Stimulated activated CD8-positive, alpha-beta memory T cell treated with anti-CD3 and anti-CD28 coated beads, Interleukin-12 subunit alpha, Interleukin-12 subunit beta, amount 100 ng/mL, for 24 hours (primary cell): ENCODE data around the gene HNRNPDL.
A peak's percentile ranks its signal among the peaks of the same experiment; 100 is the strongest.
"Not testable (repeated sequence)": the region's sequence is repeated elsewhere in the genome, so short reads cannot be mapped to it uniquely, and the experiment has no call there.

Source experiments
- DNase-seq: peaks from one replicate; pipeline ENCODE4 v3.0.0-alpha.2; 2020; ENCODE audit errors: extremely low read depth

HNRNPDL gene

DNA sequence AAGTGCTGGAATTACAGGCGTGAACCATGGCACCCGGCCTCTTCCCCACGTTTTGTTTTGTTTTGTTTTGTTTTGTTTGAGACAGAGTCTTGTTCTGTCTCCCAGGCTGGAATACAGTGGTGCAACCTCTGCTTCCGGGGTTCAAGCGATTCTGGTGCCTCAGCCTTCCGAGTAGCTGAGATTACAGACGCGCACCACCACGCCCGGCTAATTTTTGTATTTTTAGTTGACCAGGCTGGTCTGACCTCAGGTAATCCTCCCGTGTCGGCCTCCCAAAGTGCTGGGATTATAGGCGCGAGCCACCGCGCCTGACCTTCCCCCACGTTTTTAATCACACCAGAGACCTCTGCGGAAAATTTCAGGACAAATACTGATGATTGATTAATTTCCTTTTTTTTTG, 2.3 kb upstream of the HNRNPDL start:
- no peak for DNase-seq

DNA sequence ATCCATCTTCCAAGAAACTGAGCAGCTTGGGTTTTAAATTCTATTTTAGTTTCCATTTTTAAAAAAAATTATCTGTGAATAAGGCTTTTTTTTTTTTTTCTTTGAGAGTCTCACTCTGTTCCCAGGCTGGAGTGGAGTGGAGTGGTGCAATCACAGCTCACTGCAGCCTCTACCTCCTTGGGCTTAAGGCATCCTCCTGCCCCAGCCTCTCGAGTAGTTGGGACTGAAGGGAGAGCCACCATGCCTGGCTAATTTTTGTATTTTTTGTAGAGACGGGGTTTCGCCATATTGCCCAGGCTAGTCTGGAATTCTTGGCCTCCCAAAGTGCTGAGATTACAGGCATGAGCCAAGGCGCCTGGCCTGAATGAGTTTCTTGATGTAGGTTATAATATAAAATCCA, 1.6 kb upstream of the HNRNPDL start:
- DNase-seq = no peak

GRCh38 chr4:82430964-82431745, 893 bp upstream of the HNRNPDL start:
- no peak for DNase-seq

GRCh38 chr4:82429728-82430192, 502 bp downstream of the HNRNPDL start:
- no peak for DNase-seq

DNA sequence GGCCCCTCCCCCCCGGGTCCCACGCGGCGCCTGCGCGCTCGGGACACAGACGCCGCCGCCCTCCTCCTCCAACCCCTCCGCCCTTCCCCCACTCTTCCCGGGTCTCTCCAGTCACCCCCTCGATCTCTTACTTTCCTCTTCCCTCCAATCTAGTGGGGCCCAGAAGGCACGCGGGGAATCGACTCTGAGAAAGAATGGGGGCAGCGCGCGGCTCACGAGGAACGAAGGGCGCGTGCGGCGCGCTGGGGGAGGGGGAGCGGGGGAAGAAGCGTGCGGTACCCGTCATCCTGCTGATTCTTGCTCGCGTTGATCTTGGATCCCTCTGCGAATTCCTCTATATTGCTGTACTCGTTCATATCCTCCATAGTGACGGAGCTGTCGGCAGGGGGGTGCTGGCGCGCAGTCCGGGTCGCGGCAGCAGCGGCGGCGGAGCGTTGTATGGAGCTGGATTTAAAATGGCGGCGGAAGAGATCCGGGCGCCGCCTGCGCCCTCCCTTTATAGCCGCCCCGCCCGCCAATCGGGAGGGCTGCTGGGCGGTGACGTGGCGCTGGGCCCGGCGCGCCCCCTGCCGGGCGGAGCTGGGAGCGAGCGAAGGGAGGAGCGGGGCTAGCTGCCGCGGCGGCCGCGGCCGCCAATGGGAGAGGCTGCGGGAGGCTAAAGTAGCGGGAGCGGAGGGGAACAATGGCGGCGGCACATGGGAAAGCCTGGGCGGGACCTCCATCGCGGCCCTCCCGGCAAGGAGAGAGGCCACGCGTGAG, 1.1 kb downstream of the HNRNPDL start:
- DNase-seq = peak; percentile 85

GRCh38 chr4:82428526-82428968, 1.7 kb downstream of the HNRNPDL start:
- no peak for DNase-seq

DNA sequence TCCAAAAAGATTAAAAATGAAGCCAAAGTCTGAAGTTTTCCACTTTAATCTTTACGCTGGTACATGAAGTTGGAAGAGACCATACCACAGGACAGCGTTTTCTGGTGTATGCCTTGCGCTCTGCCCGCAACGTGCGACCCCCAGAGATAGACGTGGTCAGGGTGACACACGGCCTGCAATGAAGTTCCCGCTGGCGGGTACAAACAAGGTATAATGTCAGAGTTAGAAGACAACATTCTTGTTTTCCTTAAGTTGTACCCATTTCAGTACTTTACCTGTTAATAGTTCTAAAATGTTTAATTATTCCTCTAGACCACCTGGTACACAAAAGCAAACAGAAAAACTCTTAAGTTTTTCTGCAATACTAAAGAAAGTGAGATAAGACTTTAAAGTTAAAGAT, 4.8 kb downstream of the HNRNPDL start:
- DNase-seq = no peak

DNA sequence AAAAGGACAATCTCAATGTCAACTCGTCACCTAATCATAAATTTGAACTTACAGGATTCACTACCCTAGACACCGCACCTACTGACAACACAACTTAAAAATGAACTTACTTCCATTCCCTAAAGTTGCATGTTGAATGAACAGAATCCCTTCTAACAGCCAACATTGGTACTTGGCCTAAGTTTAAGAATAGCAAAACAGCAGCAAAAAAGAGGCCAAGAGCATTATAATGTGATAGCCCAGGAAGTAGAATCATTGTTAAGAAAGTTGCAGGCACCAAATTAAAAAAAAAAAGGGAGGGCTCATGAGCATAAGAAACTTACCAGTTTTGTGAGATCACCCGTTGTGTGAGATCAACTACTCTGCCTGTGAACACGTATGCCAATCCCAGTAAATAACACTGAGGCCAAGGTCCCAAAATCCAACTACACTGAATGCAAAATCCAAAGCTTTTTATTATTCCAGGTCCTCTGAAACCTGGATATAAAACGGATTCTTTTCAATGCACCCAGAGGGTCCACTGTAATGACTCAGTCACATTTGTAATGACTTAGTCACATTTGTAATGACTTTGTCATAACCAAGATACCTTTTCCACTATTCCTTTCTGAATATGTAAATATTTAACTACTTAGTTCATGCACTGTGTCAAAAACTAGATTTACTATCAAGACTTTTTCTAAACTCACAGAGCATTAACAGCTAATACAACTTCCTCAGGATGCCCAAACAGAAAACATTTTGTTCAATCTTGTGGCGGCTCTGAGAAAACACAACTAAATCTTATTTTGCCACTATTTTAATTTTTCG, 6.8 kb downstream of the HNRNPDL start:
- DNase-seq = no peak

DNA sequence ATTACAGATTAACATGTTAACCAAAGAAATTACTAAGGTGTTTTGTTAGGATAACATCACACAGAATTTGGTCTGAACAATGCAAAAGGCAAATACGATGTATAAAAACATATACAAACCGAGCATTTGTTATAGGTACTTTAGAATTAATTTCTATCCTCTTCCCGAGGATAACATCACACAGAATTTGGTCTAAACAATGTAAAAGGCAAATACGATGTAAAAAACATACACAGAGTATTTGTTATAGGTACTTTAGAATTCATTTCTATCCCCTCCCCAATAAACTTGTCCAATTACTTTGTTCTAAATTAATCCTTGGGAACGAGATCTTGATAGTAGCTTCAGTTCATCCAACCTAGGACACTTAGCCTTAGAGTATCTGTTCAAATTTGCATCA, 7.6 kb downstream of the HNRNPDL start:
- no peak for DNase-seq

- DNase-seq = no peak
These were observed 8.3 kb downstream of the HNRNPDL start for GRCh38 chr4:82421796-82422560.

DNA sequence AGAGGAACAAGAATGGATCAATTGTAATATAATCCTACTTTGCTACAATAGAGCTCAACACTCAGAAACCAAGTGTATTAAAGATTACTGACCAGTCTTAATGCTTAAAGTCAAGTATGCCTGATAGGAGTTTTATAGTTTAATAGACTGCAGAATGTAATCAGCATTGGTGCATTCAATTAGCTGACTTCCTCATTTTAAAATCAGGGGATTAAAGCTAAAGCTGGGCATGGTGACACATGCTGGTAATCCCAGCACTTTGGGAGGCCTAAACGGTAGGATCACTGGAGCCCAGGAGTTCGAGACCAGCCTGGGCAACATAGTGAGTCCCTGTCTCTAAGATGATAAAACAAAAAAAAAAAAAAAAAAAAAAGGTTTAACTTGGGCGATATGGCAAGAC, 10.8 kb downstream of the HNRNPDL start:
- DNase-seq = no peak

DNA sequence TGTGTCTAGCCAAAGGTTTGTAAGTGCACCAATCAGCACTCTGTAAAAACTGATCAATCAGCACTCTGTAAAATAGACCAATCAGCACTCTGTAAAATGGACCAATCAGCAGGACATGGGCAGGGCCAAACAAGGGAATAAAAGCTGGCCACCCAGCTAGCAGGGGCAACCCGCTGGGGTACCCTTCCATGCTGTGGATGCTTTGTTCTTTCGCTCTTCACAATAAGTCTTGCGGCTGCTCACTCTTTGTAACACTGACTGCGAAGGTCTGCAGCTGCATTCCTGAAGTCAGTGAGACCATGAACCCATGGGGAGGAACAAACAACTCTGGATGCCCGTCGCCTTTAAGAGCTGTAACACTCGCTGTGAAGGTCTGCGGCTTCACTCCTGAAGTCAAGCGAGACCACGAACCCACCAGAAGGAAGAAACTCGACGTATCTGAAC, 14.3 kb downstream of the HNRNPDL start:
- DNase-seq = no peak

DNA sequence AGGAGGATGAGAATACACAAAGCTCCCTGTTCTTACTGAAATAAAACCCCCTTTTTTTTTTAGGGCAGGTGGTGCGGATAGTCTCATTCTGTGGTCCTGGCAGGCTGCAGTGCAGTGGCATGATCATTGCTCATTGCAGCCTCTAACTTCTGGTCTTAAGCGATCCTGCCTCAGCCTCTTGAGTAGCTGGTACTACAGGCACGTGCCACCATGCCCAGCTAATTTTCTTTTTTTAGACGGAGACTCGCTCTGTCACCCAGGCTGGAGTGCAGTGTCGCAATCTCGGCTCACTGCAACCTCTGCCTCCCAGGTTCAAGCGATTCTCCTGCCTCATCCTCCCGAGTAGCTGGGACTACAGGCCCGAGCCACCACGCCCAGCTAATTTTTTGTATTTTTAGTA, 15.2 kb downstream of the HNRNPDL start:
- not testable (repeated sequence) for DNase-seq

DNA sequence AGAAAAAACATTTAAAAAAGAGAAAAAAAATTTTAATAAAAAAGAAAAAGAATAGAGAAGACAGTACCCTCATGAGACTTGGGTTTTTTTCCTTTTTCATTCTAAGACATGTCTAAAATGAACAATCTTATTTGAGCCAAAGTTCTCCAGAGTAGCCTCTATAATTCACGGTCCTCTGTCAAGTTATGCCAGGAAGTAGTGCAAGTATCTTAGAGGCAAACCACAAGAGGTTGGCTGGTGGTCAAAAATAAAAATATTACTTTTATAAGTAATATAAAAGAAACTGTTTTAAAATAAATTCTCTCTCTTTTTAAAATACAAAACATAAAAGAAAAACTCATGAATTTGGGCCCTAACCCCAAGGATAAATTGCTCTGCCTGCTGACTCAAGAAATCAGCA, 26.5 kb downstream of the HNRNPDL start:
- no peak for DNase-seq

DNA sequence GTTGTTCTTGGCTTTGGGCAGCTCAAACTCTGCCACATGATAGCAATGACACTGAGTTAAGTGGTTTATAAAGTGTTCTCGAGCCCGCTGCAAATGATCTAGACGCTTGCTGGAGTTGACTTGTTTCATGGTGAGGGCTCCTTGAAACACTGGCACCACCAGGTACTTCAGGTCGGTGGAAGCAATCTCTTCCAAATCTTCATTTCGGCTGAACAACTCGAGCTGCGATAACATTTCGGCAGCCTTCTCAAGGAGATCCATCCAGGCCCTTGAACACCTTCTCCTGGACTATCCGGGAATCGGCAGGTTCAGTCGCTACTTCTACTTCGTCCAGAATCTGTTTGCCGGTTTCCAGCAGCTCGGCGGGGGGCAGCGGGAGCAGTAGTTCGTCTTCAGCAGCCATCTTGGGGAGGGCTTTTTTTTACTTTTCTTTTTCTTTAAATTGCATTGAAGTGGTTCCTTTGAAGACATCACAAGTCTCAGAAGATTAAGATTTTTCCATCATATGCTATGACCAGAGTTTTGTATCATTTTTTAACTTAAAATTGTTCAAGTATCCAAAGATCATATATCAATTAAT, 28.0 kb downstream of the HNRNPDL start:
- DNase-seq = no peak

GRCh38 chr4:82401600-82401999, 28.7 kb downstream of the HNRNPDL start:
- DNase-seq = no peak

- no peak for DNase-seq
These were observed 32.0 kb downstream of the HNRNPDL start for GRCh38 chr4:82398263-82398662.

DNA sequence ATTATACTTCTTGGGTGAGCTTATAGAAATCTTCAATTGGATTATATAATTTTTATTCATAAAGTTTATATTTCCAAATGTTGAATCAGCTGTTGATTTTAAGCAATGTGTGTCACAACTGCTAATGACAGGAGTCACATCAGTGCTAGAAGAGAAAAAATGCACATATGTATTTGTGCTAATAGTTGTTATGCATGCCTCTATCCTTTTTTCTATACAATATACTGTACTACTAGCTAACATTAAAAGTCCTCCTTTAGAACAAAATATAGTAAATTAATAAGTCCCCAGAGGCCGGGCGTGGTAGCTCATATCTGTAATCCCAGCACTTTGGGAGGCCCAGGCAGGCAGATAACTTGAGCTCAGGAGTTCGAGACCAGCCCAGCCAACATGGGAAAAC, 32.7 kb downstream of the HNRNPDL start:
- DNase-seq = no peak

DNA sequence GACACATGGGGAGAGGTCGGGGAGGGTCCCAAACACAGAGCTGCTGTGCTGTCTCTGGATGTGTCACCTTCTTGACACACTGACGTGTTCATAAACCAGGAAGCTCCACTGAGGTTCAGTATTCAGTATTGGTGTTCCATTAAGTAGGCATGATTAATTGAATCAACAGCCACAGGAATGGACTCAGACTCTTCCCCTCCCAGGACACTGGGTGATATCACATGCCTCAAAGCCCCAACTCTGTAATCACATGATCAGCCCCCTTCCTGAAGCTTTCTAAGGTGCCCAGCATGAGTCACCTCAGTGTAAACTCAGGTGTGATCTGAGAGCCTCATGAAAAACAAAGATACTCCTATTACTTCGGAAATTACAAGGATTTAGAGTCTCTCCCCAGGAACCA, 35.4 kb downstream of the HNRNPDL start:
- no peak for DNase-seq

DNA sequence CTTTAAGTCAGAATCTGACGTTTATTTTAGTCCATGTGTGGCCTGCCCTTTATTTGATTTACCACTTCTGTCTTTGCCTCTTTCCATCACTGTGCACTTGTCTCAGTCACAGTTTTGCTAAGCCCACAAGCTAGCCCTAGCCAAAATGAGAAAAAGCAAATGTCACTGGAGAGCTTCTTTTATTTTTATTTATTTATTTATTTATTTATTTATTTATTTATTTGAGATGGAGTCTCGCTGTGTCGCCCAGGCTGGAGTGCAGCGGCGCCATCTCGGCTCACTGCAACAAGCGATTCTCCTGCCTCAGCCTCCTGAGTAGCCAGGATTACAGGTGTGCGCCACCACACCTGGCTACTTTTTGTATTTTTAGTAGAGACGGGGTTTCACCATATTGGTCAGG, 40.2 kb downstream of the HNRNPDL start:
- not testable (repeated sequence) for DNase-seq

GRCh38 chr4:82388405-82388804, 41.9 kb downstream of the HNRNPDL start:
- no peak for DNase-seq
